NCI-H526 (cell line): ENCODE measurements around the gene LCE1D.

Source experiments
- DNase-seq, 2 experiments: peaks; one replicate each; lab custom pipeline; 2025; lab: John Stamatoyannopoulos, UW

The LCE1D gene, protein sequence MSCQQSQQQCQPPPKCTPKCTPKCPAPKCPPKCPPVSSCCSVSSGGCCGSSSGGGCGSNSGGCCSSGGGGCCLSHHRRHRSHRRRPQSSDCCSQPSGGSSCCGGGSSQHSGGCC

DNA sequence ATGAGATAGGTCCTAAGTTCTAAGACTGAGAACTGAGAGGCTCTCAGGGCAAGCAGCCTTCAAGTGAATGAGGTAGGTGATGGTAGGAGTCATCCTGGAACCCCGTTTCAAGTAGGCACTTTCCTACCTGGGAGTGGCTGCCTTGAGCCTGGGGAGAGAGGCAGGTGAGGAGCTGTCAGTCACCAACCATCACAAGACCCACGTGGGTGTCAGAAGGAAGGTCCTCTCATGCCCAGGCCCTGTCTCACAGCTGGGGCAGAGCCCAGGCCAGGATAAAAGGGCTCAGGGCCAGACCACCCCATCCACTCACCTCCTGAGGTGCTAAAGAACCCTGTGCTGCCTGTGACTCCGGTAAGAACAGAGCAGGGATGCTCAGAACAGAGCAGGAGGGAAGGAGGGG lies at the start of gene LCE1D:
Gene LCE1D, plus strand, starts transcription at position 301 of the 400 bp plus-strand sequence. CDS start 1,074 bp downstream, outside the sequence.
- no peak for DNase-seq

DNA sequence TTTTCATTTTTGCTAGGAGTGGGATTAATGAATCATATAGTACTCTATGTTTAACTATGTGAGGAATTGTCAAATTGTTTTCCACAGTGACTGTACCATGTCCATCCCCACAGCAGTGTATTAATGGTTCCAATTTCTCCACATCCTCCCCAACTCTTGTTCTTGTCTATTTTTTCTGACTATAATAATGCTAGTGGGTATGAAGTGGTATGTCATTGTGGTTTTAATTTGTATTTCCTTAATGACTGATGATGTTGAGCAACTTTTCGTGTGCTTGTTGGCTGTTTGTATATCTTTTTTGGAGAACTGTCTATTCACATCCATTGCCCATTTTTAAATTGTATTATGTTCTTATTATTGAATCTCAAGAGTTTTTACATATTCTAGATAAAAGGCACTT lies 48.7 kb upstream of the LCE1D start:
- no peak for DNase-seq

DNA sequence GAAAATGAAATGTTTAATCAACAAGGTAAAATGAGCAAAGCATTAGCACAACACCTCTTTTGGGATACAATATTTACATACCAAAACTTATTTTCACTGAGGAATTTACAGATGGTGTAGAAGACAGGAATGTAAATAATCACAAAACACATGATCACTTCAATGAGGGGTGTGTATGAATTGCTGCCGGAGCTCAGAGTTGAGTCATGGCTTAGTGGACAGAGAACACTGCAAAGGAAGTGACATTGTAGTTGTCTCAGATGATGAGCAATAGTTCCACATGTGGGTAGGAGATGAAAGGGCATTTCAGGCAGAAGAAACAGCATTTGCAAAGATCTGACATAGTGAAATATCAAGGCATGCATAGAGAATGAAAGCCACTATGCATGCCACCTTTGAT lies 44.3 kb upstream of the LCE1D start:
- no peak for DNase-seq

DNA sequence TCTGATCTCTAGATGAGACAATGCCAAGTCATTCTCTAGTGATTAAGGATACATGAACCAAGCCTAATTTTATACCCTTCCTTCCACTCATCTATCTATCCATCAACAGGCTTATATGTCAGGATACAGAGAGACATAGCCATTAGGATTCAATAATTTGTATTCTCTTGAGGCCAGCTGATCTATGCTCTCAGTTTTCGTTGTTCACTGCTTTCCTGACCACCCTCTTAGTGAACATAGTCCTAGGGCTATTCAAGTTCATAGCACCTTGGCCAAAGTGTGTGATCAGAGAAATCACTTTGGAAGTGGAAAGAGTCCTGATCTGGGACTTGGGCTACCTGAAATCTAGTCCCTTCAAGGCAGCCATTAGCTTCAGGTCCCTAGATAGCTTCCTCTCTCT lies 42.9 kb upstream of the LCE1D start:
- DNase-seq = no peak

DNA sequence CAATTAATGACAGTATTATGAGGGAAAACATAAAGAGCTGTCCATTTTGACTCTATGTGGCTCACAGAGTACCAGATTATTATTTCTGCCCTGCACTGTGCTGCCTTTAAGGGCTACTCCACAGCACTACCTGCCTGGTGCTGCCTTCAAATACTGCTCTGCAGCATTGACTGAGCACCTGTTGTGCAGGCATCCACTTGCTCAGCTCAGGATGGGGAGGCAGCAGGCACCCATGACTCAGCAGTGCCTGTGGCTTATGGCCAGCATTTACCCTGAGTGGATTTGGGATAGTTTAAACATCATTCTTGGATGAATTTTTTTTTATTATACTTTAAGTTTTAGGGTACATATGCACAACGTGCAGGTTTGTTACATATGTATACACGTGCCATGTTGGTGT lies 39.6 kb upstream of the LCE1D start:
- no peak for DNase-seq

DNA sequence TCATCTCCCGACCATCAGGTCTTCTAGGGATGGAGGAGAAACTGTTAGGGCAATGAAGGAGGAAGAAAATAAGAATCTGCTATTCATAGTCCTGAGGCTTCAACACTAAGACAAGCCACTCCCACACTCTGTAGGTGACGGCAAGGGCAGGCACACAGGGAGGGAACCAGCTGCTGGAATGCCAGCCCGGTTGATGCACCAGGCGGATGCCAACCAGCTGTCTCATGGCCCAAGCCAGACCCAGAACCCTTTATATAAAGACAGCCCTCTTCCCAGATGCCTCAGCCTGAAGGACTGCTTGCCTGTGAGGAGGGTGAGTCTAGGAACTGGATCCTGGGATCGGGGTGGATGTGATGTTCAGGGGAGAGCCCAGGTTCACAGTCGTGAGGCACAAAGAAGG lies 38.8 kb upstream of the LCE1D start, which contains the start of gene KPRP:
Gene KPRP, plus strand, starts transcription at position 279 of the 400 bp plus-strand sequence. CDS start 1,564 bp downstream, outside the sequence.
- DNase-seq = no peak

DNA sequence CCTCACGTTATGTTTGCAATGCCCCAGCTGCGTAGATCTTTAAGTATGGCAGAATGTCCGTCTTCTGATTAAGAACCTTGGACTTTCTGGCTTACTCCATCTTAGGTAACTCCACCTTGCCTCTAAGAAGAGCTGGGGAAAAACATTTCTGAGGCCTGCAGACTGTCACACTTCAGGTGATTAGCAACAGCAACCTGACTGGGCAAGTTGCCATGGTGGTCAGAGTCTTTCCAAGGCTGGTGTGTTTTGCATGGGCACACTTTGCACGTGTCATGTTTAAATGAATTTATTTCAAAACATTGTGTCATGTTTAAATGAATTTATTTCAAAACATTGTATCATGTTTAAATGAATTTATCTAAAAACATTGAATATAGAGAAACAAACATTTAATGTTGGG lies 37.9 kb upstream of the LCE1D start:
- no peak for DNase-seq

DNA sequence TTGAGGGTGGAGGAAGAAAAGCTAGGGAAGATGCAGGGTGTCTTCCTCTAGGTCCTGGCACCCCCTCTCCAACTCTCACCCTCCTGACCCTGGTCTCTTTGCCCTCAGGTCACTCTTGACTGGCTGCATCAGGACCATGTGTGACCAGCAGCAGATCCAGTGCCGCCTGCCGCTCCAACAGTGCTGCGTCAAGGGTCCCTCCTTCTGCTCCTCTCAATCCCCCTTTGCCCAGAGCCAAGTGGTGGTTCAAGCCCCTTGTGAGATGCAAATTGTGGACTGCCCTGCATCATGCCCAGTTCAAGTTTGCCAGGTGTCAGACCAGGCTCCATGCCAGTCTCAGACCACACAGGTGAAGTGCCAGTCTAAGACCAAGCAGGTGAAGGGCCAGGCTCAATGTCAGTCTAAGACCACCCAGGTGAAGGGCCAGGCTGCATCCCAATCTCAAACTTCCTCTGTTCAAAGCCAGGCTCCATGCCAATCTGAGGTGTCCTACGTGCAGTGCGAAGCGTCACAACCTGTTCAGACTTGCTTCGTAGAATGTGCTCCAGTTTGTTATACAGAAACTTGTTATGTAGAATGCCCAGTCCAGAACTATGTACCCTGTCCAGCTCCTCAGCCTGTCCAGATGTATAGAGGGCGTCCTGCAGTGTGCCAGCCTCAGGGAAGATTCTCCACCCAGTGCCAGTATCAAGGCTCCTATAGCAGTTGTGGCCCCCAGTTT lies 36.9 kb upstream of the LCE1D start:
- DNase-seq = no peak

DNA sequence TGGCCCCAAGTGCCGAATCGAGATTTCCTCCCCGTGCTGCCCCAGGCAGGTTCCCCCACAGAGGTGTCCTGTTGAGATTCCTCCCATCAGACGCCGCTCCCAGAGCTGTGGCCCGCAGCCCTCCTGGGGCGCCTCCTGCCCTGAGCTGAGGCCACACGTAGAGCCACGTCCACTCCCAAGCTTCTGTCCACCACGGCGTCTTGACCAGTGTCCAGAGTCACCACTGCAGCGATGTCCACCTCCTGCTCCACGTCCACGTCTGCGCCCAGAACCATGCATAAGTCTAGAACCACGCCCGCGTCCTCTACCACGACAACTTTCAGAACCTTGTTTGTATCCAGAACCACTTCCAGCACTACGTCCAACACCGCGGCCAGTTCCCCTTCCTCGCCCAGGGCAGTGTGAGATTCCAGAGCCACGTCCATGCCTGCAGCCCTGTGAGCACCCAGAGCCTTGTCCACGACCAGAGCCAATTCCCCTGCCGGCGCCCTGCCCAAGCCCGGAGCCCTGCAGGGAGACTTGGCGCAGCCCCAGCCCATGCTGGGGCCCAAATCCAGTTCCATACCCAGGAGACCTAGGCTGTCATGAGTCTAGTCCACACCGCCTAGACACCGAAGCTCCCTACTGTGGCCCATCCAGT lies 35.9 kb upstream of the LCE1D start:
- DNase-seq = no peak

DNA sequence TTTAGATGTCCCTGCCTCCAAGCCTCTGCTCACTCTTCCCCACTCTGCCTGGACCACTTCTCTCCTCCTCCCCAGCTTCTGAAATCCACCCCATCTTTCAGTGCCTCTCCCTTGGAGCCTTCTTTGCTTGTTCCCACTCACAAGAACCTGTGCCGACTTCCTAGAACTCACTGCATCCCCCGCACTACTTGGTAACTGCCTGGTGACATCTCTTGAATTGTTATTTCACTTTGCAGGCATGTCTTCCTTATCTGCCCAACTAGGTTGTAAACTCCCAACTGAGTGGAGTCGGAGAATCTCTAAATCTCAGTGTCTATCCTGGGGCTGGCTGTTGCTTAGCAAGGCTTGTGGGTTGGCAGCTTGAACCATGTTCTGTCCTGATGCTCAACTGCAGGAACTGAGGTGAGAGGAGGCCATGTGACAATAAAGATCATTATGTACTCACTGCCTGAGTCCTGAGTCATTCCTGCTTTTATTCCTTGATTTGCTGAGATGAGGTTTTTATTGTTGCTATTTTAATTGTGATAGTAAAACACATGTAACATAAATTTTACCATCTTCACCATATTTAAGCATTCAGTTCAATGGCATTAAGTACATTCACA lies 34.8 kb upstream of the LCE1D start:
- no peak for DNase-seq

DNA sequence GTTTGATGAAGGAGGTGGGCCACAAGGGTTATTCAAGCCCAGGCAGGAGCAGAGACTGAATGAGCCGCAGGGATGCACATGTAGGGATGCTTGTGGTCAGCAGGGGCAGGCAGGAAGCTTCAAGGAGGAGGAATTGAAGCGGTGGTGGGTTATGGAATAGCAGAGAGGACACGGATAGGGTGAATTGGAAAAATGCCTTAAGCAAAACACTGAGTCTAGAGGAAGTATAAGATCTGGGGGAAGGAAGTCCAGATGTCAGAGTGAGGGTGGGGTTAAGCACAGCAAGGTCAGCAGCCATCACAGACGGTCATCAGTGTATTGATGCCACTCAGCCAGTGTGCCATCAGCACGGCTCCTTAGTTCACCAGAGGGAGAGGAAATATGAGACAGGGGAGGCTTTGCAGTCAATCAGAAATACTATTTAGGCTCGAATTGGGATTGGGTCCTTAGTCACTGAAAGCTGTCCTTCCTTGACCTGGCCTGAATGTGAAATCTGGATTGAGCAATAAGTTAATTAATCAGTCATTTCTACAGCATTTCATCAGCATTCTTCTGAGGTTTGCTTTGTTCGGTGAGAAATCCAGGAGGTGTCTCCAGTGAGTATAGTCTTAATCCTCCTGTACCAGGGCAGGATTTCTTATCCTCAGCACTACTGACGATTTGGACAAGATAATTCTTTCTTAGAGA lies 27.5 kb upstream of the LCE1D start:
- DNase-seq = no peak

DNA sequence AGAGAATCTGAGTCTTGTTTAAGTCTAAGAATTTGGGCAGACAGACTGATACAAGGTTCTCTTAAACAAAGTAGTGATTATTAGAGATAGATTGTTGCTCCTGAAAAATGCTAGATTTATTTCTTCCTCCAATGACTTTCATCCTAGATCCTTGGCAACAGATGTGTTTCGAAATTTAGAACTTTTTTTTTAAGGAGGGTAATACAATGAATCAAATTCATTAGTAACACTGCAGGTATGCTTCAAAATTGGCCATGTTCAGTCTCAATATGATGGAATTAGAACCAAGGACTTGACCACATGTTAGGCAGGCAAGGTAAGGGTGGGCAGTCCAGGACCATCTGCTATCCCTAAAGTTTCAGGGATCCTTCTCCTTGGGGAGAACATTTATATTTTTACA lies 26.1 kb upstream of the LCE1D start:
- DNase-seq = no peak

DNA sequence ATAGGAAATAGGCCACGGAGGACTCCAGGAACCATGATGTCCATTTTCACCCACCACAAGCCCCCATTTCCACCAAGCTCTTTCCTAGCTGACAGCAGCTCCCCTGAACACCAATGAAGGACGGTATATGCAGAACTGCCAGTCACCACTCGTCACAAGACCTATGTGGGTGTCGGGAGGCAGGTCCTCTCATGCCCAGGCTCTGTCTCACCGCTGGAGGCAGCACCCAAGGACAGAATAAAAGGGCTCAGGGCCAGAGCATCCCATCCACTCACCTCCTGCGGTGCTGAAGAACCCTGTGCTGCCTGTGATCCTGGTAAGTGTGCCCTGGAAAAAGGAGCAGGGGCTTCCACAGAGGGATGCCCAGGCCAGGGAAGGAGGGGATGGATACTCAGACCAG lies 21.6 kb upstream of the LCE1D start, which contains the start of gene LCE1F:
Gene LCE1F, plus strand, starts transcription at position 266 of the 400 bp plus-strand sequence. CDS start 1,232 bp downstream, outside the sequence.
- DNase-seq = no peak

DNA sequence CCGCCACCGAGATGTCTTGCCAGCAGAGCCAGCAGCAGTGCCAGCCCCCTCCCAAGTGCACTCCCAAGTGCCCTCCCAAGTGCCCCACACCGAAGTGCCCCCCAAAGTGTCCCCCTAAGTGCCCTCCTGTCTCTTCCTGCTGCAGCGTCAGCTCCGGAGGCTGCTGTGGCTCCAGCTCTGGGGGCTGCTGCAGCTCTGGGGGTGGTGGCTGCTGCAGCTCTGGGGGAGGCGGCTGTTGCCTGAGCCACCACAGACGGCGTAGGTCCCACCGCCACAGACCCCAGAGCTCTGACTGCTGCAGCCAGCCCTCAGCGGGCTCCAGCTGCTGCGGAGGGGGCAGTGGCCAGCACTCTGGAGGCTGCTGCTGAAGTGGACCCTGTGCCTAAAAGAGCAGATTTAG lies 20.2 kb upstream of the LCE1D start:
- DNase-seq = no peak

DNA sequence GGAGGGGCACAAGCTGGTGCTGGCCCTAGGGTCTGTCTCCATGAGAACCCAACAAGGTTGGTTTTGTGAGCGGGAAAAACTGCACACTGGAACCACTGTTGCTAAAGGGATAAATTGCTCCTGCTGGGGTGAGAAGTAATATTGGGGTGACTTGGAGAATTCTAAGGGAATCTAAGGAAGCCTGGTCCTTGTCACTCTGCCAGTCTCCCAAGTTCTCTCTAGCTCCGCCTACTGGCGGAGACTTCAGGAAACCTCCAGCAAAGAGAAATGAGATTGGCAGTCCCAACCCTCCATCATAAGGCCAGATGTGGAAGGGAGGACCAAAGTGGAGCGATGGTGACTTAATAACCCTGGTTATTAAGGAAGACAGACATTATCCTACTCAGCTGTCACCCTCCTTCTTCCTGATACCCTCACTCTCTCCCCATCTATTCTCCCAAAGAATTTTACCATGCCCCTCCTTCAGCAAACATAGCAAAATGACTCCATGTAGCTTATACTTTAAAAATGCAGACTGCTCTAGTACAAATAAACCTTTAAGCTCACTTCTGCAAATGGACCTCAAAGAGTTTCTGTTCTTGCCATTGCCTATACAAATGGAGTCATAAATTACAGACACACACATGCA lies 18.9 kb upstream of the LCE1D start:
- DNase-seq = peak in 1 of 2 experiments; percentile 61

DNA sequence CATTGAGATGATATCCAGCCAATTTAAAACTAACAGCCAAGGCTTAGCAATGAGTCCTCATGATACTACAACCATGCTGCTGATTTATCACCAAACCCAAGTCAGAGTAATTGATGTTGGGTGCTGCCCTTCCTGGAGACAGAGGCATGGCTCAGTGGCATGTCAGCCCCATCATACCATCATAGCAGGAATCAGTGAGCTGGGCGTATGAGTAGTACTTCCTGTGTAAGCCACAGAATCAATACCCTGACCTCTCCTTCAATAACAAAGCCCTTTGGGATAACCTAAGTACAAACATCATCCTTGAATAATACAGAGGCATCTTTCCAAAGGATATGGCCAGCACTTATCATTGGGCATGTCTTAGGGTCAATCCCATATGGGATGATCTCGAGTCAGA lies 13.4 kb upstream of the LCE1D start:
- DNase-seq = no peak

DNA sequence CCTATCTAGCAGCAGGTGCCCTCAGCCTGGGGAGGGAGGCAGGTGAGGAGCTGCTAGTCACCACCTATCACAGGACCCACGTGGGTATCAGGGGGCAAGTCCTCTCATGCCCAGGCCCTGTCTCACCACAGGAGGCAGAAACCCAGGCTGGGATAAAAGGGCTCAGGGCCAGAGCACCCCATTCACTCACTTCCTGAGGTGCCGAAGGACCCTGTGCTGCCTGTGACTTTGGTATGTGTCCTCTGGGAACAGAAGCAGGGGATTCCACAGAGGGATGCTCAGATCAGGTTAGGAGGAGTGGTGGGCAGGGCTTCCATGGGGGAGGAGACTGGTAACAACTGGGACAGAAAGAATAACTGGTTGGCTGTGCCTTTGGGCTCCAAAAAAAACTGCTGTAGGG lies 10.4 kb upstream of the LCE1D start, which contains the start of gene LCE1E:
Gene LCE1E, plus strand, starts transcription at position 181 of the 400 bp plus-strand sequence. CDS start 1,043 bp downstream, outside the sequence.
- DNase-seq = peak in 1 of 2 experiments; percentile 41

DNA sequence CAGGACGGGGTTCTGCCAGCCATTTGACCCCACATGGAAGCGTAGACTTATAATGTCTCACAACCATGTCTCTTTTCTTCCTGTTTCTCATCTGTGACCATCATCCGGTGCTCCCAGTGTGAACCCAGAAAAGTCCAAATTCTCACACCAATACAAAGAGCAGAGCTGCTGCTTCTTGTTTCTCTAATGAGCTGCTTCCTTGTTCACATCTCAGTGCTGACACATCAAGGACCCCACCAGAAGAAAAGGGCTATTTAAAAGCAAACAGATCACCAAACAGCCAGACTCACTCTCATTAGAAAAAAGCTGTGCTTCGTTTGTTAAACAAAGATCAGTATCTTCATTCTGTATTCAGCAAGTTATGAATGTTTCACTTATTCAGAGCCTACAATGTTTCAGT lies 835 bp upstream of the LCE1D start:
- no peak for DNase-seq

DNA sequence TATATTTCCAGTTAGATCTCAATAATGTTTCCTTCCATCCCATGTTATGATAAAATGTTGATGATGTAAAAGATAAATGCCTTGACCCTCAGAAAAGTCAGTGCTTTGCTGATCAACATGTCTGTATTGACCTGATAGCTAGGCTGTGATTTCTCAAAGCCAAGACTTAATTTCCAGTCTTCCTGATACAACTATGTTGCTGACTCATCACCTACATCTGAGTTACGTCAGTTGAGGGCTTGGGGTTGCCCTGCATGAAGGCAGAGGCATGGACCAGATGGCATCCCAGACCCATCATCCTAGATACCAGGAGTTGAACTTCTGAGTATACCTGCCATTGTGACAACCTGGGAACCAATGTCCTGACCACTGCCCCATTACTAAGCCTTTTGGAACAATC lies 4.8 kb downstream of the LCE1D start:
- no peak for DNase-seq

DNA sequence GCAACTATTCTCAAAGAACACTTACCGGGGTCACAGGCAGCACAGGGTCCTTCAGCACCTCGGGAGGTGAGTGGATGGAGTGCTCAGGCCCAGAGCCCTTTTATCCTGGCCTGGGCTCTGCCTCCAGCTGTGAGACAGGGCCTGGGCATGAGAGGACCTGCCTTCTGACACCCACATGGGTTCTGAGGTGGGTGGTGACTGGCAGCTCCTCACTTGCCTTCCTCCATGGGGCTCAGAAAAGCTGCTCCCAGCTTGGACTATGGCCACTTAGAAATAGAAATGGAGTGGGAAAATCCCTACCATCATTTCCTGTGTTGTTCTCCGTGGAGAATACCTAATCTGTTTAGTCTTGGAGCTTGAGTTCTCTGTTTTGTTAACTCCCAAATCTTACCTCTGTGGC lies 10.1 kb downstream of the LCE1D start, which contains the start of gene LCE1C:
Gene LCE1C, minus strand, starts transcription at position 76 of the 400 bp plus-strand sequence. CDS start 1,173 bp downstream, outside the sequence.
- no peak for DNase-seq

DNA sequence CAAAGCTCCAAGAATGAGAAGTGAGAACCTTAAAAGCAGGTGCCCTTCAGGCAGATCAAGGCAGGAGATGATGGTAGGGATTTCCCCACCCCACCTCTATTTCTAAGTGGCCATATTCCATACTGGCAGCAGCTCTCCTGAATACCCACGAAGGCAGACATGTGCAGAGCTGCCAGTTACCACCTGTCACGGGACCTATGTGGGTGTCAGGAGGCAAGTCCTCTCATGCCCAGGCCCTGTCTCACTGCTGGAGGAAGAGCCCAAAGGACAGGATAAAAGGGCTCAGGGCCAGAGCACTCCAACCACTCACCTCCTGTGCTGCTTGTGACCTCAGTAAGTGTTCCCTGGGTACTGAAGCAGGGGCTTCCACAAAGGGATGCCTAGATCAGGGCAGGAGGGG lies 14.5 kb downstream of the LCE1D start:
- DNase-seq = no peak
